Upper lobe of right lung (tissue), 1 donor: ENCODE data around the gene PTCD1. TPM values are rescaled to one million over a fixed set of nuclear protein-coding genes. Genes with fewer than 3 reads are reported as not detected.
A peak's percentile ranks its signal among the peaks of the same experiment; 100 is the strongest.

Experiments used
- ATAC-seq: fragments of 200-7000 bp; cut with Tn5 transposase; one replicate; pipeline ENCODE4 v1.9.1; 2020; ENCODE audit warnings: mild to moderate bottlenecking, moderate library complexity
- DNase-seq: peaks from one replicate; pipeline ENCODE4 v3.0.0-alpha.2; 2020
- H3K27ac ChIP-seq: fragments of 200-600 bp; one replicate; pipeline ENCODE4 v1.8.0; 2022
- H3K27me3 ChIP-seq: fragments of 200-600 bp; one replicate; pipeline ENCODE4 v1.8.0; 2022; ENCODE audit warnings: mild to moderate bottlenecking
- H3K36me3 ChIP-seq: fragments of 200-600 bp; one replicate; pipeline ENCODE4 v1.8.0; 2022
- H3K4me1 ChIP-seq: fragments of 200-600 bp; one replicate; pipeline ENCODE4 v1.8.0; 2022
- H3K4me3 ChIP-seq: fragments of 200-600 bp; one replicate; pipeline ENCODE4 v1.8.0; 2022; ENCODE audit warnings: mild to moderate bottlenecking
- H3K9me3 ChIP-seq: fragments of 200-600 bp; one replicate; pipeline ENCODE4 v1.8.0; 2022
- CTCF ChIP-seq: fragments of 200-600 bp; IDR thresholded peaks from one replicate; pipeline ENCODE4 v1.8.0; 2022; ENCODE audit warnings: antibody characterized with exemption
- intact Hi-C: fragments of 100-400 bp; cut with DNase I; formaldehyde crosslinking; loops from one replicate; pipeline ENCODE4 v1.11.0; 2022
- total RNA-seq: library from RNA; stranded (reverse); fragmentation: NEBNext Ultra II Directional; extraction: Animal tissue kit (Norgen Biotek cat#: 25700); gene quantifications from one replicate; pipeline ENCODE4 v1.2.1, GENCODE V29; 2021
- donor health status: DM: no; HTN: yes; CAD: no; lungs with severe emphysema.

Gene PTCD1
- total RNA-seq, 1 donor from 2014 or later: 7.5 TPM

DNA sequence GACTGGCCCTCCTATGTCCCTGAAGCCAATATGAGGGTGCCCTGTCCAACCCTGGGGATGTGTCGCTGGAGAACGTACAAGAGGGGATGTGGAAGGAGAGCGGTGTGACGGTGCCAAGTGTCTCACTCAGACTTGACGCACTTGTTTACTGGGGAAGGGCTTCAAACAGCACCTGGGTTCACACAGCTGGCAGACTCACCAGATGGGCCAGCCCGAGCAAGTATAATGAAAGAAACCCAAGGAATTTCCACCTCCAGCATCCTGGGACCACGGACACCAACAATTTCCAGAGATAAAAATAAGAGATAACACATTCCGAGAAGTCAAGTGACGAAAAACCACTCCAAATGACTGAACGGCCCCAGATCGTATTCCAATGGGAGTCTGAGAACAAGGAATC, 22.1 kb upstream of the PTCD1 start:
- no peak for TF ChIP-seq CTCF
- peaks cover 55% of the 10 kb centered on the region for H3K36me3 ChIP-seq

DNA sequence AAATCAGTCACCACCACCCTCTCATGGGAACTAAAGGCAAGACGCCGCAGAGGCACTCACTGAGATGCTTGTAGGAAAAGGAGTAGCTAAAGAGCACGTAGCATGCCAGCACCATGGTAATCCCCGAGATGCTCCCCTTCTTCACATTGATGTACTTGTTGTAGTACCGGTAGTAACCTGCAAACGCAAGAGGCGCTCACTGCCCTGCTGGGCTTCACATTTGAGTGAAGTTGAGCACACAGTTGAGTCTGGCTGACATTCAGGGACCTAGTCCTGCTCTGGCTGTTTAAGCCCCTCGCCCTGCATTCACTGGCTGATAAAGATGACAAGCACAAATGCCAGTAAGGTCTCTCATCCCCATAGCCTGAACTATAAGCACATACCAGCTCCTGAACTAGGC, 20.5 kb upstream of the PTCD1 start:
- ATAC-seq: peak; percentile 21
- Histone ChIP-seq H3K4me1 (peaks cover 5% of the 10 kb centered on the region), H3K27me3 (no peaks in the 10 kb centered on the region), H3K9me3 (no peaks in the 10 kb centered on the region), H3K36me3 (peaks cover 69% of the 10 kb centered on the region), H3K27ac (no peak overlapping the region), H3K4me3 (no peak overlapping the region)
- no peak for DNase-seq
- TF ChIP-seq CTCF: no peak
- intact Hi-C loops: no loop called here

More for the DNA sequence above, 22.1 kb upstream of the PTCD1 start:
- intact Hi-C loops: no loop called here
- no peak for DNase-seq
- no peaks in the 10 kb centered on the region for H3K9me3 ChIP-seq
- H3K27ac ChIP-seq: no peak overlapping the region
- H3K4me1 ChIP-seq: peaks cover 19% of the 10 kb centered on the region
- H3K4me3 ChIP-seq: no peak overlapping the region
- H3K27me3 ChIP-seq: no peaks in the 10 kb centered on the region
- ATAC-seq: no peak

DNA sequence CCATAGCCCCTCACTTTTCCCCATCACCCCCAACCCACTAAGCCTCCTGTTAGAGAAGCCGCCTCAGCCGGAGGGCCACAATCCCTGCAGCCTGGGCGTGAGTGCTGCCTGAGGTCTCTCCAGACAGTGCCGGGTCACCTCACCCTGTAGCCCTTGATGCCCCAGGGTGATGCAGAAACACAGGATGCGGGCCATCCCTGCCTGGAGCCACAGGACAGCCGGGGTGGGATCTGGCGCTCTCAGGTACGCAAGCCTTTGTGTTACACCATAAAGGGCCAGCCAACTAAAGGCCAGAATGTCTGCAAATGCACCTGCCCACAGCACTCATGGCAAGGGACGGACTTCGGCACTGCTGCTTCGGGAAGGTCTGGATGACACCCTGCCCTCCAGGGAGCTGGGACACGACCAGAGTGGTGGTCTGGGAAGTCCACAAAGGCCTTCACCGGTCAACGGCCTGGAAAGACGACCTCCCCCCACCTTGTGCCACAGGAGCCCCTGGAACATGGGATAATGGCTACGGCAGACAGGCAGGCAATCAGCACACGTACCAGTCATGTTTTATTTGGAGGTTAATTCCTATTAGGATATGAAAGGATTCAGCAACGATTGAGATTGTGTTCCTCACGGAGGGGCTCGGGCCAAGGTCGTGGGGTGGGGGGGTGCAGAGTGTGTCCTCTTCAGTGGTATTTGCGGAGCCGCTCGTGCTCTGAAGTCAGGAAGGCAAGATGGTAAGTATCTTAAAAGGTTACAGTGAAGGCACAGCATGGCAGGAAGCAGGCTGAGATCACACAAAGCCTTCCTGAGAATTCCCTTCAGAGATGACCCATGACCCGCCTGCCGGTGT, 19.3 kb upstream of the PTCD1 start:
- intact Hi-C loops: no loop called here
- DNase-seq (no peak), ATAC-seq (no peak)
- H3K27me3 ChIP-seq: no peaks in the 10 kb centered on the region
- no peaks in the 10 kb centered on the region for H3K9me3 ChIP-seq
- H3K36me3 ChIP-seq: peaks cover 75% of the 10 kb centered on the region
- no peaks in the 10 kb centered on the region for H3K4me1 ChIP-seq
- no peak overlapping the region for H3K4me3 ChIP-seq
- no peak overlapping the region for H3K27ac ChIP-seq
- no peak for TF ChIP-seq CTCF

DNA sequence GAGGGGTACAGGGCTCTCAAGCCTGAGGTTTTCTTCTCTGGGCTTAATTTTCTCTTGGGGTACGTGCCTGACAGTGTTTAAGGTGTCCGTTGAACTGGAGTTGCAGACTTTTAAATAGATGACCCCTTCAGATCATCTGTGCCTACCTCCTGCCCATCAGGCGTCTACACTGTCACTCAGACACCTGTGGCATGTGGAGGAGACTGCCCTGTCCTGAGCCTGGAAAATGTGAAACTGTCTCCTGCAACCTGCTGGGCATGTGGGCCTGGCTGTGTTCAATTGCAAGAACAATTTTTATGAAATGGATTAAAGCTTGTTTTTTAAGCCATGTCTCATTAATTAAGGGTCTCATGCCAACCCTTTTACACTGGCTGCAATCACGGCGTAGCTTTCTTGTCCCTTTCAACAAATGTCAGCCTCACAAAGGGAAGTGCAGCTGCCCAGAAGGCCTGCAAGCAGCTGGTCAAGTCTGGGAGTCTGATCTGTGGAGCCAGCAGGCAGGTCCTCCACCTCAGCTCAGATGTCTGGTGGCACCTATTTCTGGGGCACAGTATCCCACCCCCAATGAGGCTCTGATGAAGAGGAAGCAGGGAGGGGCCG, 18.6 kb upstream of the PTCD1 start:
- no peaks in the 10 kb centered on the region for H3K9me3 ChIP-seq
- no peaks in the 10 kb centered on the region for H3K4me1 ChIP-seq
- no peak overlapping the region for H3K4me3 ChIP-seq
- no peaks in the 10 kb centered on the region for H3K27me3 ChIP-seq
- intact Hi-C loops: no loop called here
- no peak for ATAC-seq
- DNase-seq: no peak
- H3K36me3 ChIP-seq: peaks cover 76% of the 10 kb centered on the region
- no peak overlapping the region for H3K27ac ChIP-seq
- TF ChIP-seq CTCF: no peak

DNA sequence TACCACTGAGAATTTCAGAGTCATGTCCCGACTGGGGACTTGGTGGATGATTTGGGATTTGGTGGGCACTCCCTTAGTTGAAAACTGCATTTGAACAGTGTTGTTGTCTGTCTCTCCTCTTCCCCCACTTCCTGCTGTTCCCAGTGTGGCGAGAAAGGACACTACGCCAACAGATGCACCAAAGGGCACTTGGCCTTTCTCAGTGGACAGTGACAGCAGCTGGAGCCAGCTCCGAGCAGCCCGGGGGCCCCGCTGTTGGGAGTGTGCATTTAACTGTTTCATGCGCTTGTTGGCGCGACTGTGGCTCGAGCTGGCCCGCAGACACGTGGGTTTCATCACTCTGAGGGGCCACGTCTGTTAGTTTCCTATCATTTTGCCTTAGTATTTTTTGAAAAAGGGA, 17.7 kb upstream of the PTCD1 start:
- no peak for DNase-seq
- Histone ChIP-seq H3K9me3 (no peaks in the 10 kb centered on the region), H3K36me3 (peaks cover 81% of the 10 kb centered on the region), H3K27me3 (no peaks in the 10 kb centered on the region), H3K27ac (no peak overlapping the region), H3K4me1 (no peaks in the 10 kb centered on the region), H3K4me3 (no peak overlapping the region)
- no peak for TF ChIP-seq CTCF
- intact Hi-C loops: no loop called here
- ATAC-seq: no peak
